GM19395 (cell line): ENCODE measurements around the gene TRIO.

ENCODE experiments used
- ATAC-seq: cut with Tn5 transposase; IDR thresholded peaks from one replicate; pipeline ENCODE4 v1.9.1; 2021; ENCODE audit warnings: mild to moderate bottlenecking, moderate library complexity; ENCODE audit not compliant: unreplicated experiment

TRIO gene

DNA sequence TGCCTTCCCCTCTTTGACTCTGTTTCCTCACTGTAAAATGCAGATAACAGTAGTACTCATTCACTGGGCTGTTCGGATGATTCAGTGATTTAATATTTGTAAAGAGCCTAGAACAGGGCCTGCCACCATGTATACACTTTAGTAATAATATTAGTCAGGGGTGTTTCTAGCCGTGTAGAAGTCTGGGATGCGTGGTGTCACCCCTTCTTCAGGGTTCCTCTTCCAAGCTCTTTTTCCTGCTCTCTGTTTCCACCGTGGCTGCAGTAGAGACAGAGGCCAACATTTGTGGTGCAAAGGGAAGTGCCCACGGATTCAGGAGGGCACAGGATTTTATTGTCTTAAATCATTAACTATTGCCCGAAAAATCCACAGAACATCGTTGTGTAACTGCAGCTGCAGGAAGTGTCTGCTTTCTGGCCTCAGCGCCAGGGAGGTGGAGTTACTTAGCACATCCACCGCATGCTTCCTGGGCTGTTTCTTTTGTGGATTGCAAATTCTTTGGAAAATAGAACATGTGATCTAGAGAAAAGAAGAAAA is 61.7 kb downstream of the TRIO start:
- no peak for ATAC-seq

DNA sequence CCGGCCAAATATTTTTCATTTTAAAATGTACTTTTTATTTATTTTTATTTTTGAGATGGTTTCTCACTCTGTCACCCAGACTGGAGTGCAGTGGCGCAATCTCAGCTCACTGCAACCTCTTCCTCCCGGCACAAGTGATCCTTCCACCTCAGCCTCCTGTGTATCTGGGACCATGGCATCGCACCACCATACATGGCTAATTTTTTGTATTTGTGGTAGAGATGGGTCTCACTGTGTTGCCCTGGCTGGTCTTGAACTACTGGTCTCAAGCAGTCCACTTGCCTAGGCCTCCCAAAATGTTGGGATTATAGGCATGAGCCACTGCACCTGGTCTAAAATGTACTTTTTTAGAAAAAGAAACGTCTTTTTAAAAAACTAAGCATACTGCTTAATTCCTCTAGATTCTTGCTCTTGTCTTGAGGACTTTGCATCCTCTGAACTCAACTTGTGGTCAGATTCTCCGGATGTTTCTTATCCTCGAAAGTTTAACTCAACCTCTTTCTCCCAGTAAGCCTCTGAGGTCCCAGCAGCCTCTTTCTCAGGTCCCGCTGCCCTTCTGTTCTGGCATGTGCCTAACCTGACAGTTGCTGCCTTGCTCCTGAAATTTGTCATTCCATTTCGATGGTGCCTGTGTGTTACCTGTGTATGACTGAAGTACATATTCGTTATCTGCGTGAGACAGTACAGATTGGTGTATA is 63.0 kb downstream of the TRIO start:
- ATAC-seq: no peak

DNA sequence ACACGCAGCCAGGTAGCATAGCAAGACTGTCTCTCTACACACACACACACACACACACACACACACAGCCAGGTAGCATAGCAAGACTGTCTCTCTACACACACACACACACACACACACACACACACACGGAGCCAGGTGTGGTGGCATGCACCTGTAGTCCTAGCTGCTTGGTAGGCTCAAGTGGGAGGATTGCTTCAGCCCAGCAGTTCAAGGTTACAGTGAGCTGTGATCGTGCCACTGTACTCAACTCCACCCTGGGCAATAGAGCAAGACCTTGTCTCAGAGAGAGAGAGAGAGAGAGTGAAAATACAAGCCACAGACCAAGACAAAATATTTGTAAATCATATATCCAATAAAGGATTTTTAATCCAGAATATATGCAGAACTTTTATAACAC is 64.3 kb downstream of the TRIO start:
- peak; percentile 31 for ATAC-seq

DNA sequence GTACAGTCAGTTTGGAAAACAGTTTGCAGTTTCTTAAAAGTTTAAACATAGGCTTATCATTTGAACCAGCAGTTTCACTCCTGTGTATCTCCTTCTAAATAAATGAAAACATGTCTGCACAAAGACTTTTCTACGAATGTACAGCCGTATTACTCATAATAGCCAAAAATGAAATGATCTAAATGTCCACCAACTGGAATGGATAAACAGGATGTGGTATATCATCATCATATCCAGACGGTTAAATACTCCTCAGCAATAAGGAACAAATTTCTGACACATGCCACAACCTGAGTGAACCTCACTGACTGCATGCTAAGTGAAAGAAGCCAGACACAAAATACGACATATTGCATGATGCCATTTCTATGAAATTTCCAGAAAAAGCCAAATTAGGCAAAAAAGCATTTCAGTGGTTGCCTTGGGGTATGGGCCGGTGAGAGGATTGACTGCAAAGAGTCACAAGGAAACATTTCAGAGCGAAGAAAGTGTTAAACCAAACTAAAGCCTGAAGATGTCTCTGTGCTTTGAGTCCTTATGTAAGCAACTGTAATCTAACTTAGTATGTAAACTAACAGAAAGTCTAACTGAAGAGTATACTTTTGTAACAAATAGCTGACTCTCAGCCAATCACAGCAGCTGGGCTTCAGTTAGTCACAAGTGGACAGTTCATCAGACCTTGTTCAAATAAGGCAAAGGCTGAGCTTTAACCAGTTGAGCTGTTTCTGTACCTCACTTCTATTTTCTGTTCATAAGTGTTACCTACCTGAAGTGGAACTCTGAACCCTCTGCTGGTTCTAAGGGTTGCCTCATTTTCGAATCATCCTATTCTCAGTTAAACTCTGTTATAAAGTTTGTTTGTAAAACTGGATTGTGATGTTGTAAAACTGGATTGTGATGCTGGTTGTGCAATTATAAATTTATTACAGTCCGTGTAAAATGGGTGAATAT is 65.2 kb downstream of the TRIO start:
- ATAC-seq: peak; percentile 74

DNA sequence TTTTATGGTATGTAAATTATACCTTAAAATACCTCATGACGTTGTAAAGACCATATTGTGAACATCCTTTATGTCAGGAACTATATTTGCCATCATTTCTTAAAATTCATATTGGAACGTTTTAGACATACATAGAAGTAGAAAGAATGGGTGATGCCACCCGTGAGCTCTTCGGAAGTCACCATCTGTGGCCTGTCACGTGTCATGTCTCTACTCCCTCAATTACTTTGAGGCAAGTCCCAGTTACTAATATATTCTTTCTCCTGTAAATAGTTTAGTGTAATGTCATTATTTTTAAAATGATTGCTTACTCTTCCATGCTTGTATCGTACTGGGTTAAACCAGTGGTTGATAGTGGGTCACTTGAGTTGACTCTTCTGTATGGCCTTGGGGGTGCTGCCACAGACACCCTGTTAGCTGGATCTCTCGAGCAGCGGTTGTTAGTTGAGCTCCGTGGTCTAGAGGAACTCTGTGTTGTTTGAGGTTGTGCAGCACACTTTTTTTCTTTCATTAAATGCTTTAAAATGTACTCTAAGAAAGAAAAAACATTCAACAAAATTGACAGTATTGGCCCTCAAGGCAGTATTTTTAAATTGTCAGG is 66.2 kb downstream of the TRIO start:
- no peak for ATAC-seq

DNA sequence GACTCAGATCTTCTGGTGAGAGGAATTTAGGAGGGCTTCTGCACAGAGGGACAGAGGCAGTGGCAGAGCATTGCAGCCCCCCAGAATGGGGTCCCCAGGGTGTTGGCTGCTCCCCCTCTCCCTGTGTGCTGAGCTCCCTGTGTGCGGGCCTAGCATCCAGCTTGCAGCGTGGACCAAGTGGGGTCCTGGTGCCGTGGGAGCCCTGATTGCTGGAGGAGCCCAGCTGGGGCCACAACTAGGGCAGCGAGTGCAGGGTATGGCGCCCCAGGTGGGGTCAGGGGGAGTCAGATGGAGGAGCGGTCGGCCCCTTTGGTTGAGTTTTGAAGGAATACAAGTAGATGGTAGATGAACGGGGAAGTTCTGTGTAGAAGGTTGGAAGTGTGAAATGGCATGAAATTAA is 66.7 kb downstream of the TRIO start:
- no peak for ATAC-seq

DNA sequence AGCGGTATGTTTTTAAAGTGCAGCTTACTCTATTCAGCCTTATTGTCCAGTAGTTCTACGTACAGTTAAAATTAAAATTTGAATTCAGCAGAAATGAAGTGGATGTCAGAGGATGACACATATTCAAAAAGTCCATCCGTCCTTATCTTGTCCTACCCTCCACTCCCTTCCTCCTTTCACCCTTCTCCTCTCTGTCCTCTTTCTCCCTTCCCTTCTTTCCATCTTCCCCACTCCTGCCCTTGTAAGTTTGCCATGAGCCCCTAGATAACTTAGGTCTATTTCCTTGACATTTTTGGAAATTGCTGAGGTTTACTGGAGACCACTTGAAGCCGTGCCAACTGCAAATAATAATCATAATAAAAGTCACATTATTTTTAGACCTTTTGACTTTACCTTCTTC is 67.6 kb downstream of the TRIO start:
- ATAC-seq: no peak

DNA sequence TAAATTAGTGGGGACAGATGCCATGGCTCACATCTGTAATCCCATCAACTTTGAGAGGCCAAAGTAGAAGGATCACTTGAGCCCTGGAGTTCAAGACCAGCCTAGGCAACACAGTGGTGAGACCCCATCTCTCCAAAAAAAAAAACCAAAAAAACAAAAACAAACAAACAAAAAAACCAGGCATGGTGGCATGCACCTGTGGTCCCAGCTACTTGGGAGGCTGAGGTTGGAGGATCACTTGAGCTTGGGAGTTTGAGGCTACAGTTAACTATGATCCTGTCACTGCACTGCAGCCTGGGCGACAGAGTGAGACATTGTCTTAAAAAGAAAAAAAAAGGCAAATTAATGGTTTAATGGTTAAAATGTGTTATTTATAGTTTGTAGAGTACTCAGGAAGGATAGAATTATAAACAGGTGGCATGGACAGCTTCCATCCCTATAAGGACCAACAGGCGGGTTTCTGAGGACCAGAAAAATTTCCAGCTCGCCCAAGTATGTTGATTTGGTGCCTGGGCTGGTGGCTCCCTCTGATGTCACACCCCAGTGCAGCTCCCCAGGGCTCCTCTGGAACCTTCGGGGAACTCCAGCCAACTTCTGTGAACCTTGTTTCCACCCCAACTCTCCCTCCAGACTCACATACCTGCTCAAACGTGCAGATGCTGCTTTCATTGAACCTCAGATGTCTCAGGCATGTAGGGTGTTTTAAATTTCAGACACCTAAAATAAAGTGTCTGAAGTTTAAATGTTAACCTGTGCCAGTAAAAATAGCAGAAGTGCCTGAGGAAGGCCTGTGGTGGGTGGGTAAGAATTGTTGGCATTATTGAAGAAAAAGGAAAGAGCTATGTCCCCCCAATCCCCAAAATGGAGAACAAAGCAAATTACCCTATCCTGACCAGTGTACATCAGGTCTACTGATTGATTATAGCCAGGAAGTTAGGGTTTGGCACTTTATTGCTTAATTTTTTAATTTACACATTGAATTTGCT is 69.0 kb downstream of the TRIO start:
- ATAC-seq: peak; percentile 21

DNA sequence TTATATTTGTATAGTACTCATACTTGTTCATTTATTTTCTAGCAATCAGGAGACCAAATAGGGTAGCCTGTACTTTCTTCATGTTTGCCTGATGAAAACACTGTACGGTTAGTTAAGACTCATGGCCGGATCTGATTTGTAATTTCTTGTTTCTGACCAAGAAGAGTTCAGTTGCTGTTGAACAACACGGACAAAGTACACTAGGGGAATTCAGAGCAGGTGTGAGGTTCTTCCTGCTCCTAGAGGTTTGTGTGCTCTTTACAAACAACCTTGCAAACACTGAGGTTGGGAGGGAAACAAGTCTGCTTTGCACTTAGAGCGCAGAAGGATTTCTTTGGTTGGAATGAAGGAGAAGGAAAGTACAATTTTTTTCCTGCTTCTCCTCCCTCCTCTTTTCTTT is 69.7 kb downstream of the TRIO start:
- peak; percentile 26 for ATAC-seq

DNA sequence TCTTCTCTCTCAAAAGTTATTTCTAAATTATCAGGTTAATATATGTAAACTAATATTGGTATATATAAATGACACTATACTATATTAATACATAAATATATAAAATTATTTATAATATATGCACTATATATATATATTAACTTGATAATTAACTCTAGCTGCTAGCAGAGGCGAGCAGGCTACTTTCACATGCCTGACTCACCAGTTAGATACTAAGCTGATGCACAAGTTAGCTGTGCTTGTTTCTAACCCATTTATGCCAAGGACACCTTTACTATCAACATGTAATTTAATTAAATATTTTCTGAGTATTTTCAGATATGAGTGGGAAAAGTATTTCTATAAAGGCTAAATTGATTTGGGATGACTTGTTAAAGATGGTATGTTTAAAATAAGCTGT is 70.1 kb downstream of the TRIO start:
- no peak for ATAC-seq

DNA sequence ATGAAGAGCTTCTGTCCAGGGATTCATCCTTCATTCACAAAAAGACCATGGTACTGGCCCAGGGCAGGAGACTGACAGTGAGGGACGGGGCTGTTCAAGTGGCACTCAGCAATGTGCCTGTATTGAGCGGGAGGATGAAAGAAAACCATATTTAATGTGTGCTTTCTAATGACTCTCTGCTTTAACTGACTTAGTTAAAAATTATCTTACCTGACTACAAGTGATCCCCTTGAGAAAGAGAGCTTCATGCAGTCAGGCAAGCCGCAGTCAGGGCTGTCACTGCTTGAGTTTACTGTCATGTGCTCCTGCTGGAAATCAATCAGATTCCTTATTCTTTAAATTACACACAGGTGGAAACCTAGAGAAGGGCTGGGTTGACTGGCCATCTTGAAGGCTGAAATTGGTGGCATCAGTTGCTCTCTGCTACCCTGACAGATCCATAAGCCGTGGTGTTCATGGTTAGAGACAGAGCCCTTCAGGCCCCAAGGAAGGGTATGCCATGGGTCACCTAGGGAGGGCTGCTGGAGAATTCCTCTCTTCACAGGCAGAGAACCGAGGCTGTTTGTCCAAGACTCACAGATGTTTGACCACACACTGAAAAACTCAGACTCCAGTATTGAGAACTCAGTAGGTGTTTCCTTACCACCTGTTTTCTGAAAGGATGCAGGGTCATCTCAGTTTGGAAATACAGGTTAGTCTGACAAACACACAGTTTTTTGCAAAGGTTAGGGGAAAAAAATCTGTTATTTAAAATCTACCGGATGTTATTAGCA is 70.9 kb downstream of the TRIO start:
- peak; percentile 43 for ATAC-seq

DNA sequence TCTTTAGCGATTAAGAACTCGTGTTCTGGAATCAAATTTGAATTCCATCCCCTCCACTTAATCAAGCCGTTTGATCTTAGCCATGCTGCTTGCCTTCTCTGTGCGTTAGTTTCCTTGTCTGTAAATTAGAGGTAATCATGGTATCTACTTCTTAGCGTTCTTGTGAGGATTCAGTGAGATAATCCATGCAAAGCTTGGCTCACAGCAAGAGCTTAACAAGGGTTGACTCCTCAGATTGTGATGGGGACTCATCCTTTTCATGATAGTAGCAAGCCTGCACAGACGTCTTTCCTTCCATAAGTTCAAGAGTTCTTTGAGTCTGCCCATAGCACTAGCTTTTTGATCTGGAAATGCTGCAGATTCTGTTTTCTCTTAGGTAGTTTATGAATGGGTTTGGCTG is 72.8 kb downstream of the TRIO start:
- ATAC-seq: no peak

DNA sequence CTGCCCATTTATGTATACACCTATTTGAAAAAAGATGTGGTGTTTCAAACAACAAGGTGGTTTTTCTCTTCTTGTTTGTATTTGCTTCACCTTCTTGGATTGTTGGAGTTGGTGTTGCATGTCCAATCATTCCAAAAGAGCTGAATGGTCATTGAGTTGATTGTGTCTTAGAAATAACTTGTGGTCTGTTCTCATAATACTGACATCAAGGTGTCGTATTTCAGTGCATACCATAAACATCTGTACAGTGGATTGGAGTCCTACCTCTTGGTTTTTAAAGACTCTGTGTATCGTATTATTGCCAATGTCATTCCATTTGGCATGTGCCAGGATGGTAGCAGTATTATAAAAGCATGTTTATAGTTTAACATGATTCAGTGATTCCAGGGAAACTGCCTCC is 73.2 kb downstream of the TRIO start:
- no peak for ATAC-seq

DNA sequence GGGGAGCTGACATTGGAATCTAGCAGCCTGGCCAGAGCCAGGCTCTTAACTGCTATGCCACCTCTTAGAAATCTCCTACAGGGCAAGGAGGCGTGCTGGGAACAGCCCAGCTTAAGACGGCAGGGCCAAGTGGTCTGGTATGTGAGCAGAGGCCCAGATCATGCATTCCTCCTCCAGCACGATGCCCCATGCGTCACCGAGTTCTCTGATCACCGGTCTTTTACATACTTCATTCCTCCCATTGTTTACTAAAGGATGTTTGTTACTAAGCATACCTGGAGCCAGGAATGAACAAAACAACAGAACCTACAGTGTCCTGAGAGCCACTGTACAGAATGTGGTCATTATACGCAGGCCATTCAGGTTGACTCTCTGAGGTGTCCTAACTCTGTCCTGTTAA is 73.8 kb downstream of the TRIO start:
- no peak for ATAC-seq

DNA sequence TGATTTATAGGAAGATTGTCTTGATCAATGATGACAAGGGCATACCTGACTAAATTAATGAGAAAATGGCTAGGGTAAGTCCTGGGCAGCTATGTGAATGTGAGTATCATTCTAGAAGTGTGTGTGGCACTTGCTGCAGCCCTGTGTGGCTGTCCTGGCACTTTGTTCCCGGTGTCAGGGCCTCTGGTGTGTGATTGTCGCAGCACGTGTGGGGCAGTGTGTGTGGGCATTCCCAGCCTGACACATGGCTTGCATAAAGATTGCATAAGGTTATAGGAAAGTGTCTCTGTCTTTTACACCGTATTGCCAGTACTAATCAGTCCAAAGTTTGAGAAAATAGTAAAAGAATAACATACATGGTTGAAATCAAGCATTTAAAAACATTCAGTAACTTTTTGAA is 74.4 kb downstream of the TRIO start:
- ATAC-seq: no peak

DNA sequence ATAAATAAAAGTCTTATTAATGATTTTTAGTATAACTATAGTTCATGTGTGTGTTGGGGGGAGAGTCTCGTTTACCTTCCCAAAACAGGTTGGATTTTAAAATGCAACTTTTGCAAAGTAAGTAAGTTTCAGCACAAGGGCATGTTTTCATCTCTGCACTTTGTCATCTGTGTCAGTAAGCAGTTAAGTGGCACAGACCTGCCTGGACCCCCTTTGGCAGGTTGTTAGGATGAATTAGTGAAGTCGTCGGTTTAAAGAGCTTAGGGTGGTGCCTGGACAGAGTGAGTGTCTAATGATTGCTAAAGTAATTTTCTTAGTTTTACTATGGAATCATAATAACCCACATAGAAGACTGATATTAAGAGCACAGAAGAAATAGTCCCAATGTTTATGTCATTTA is 74.9 kb downstream of the TRIO start:
- no peak for ATAC-seq

DNA sequence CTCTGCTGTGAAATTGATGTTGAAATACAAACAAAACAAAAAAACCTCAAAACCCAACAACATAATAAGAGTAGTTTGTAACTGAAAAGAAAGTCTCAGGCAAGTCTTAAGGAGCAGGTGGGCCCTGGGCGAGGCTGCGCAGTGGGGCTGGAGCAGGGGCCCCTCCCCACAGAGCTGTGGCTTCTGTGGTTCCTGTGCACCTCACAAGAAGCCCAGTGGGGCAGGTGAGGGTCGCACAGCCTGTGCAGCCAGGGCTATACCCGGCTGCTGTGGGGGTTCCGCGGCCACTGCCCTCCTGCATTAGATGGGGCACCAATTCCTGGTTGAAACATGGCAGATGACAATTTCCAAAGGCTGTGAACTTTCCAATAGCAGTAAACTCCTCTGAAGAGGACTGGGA is 75.3 kb downstream of the TRIO start:
- no peak for ATAC-seq

DNA sequence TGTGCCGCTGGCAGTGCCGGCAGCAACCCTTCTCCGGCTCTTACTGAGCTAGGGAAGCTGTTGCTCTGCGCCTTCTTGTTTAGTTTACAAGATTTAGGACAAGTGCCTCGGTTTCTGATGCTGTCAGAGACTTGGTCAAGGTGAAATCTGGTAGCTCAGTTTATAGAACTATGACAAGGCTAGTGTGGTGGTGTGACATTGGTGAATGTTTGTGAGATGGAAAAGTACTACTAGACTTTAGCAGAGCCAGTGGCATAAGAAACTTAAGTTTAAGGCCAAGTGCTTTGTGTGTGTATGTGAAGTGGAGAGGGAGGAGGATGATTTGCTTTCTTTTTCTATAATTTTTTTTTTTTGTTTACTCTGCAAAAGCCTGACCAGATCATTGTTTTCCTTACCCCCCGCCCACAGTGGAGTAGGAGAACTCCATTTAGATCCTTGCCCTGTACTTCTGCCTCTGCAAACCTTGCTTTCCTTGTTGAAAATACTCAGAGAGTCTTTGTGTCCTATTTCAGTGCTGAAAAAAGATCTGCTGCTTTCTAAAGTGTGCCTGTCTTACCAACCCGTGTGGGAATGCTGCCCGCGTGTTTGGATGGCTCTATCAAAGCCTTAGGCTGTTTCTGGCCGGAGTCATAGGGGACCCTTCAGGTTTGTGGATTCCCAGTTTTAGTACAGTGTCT is 75.9 kb downstream of the TRIO start:
- no peak for ATAC-seq
